Astrocyte of the cerebellum (primary cell): ENCODE data around the gene ANKRD11.

Experiments
- DNase-seq: peaks from one replicate; pipeline ENCODE4 v3.0.0-alpha.2; 2011; ENCODE audit warnings: low read depth
- H3K4me3 ChIP-seq: 2 replicates; pipeline ENCODE4 v1.5.1; 2011; ENCODE audit warnings: mild to moderate bottlenecking, low read depth, low read length, moderate library complexity
- CTCF ChIP-seq: IDR thresholded peaks from 2 replicates; pipeline ENCODE4 v1.5.1; 2012; ENCODE audit warnings: low read length, low read depth, moderate library complexity, mild to moderate bottlenecking; ENCODE audit errors: missing control alignments
- in situ Hi-C: cut with HindIII; loops from 2 replicates; pipeline ENCODE4 v1.10.0; 2017; ENCODE audit warnings: low sequenced_read_pairs

ANKRD11 gene

GRCh38 chr16:89358030-89359005, 132.0 kb downstream of the ANKRD11 start:
- DNase-seq, result no peak
- in situ Hi-C loops, result no loop called here
- no peak for TF ChIP-seq CTCF
- no peak overlapping the region for H3K4me3 ChIP-seq

GRCh38 chr16:89357055-89357816, 133.1 kb downstream of the ANKRD11 start:
- H3K4me3 ChIP-seq, result no peak overlapping the region
- DNase-seq, result no peak
- in situ Hi-C loops, result no loop called here
- no peak for TF ChIP-seq CTCF

GRCh38 chr16:89355686-89356085, 134.7 kb downstream of the ANKRD11 start:
- no peak overlapping the region for H3K4me3 ChIP-seq
- no peak for DNase-seq
- in situ Hi-C loops, result no loop called here
- no peak for TF ChIP-seq CTCF

- DNase-seq, result no peak
- H3K4me3 ChIP-seq, result no peak overlapping the region
- in situ Hi-C loops, result no loop called here
- no peak for TF ChIP-seq CTCF
These were observed 135.4 kb downstream of the ANKRD11 start for GRCh38 chr16:89355007-89355406.

GRCh38 chr16:89354325-89354724, 136.0 kb downstream of the ANKRD11 start:
- no peak overlapping the region for H3K4me3 ChIP-seq
- DNase-seq, result no peak
- no peak for TF ChIP-seq CTCF
- in situ Hi-C loops, result no loop called here

GRCh38 chr16:89352091-89352681, 138.2 kb downstream of the ANKRD11 start:
- in situ Hi-C loops, result no loop called here
- H3K4me3 ChIP-seq, result no peak overlapping the region
- no peak for DNase-seq
- TF ChIP-seq CTCF, result no peak
